WI38 (cell line): ENCODE measurements around the gene RTN4RL1.

ENCODE experiments used
- H3K4me3 ChIP-seq: 2 replicates; pipeline ENCODE4 v1.5.1; 2011; ENCODE audit warnings: low read depth, mild to moderate bottlenecking, control low read depth, low read length
- CTCF ChIP-seq: IDR thresholded peaks from 2 replicates; pipeline ENCODE4 v1.5.1; 2012; ENCODE audit warnings: low read depth, mild to moderate bottlenecking, control low read depth, low read length

RTN4RL1 gene

GRCh38 chr17:2068031-2068518, 42.9 kb upstream of the RTN4RL1 start:
- peak; percentile 20; the same call in 1 of the 2 replicates for TF ChIP-seq CTCF
- H3K4me3 ChIP-seq = no peak overlapping the region

DNA sequence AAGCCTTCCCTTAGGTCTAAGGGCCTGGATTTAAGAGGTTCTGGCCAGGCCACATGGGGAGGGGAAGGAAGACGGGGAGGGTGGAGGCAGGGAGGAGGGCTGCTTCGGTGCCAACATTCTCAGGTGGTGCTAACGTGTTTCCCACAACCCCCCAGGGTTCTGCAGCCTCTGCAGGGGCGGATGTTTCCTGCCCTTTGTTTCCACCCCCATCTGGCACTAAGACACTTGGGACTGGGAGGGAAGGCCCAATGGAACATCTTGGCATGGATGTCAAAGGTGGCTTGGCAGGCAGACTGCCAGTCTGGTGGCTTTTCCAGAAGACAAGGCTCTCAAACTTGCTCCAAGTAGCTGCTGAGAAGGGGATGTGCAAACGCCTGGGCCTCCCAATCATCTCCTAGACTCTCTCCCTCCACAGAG, 42.5 kb upstream of the RTN4RL1 start:
- TF ChIP-seq CTCF = no peak
- H3K4me3 ChIP-seq = no peak overlapping the region

- TF ChIP-seq CTCF = no peak
- H3K4me3 ChIP-seq = no peak overlapping the region
Observed at GRCh38 chr17:2067048-2067561, 42.0 kb upstream of the RTN4RL1 start.

DNA sequence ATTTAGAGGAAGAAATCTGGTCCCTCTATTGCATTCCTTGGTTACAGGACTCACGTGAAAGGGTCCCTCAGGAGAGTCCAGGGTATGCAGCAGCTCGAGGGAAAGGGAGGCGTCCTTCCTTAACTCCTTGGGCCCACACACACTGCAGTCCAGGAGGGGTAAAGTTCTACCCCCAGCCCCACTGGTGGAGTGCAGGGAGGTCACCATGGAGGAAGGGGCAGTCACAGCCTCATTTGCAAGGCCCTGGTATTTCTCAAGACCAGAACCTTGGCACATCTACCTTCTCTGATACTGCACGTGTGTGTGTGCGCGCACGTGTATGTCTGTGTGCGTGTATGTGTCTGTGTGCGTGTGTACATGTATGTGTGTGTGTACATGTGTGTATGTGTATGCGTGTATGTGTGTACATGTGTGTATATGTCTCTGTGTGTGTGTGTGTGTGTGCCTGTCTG, 40.8 kb upstream of the RTN4RL1 start:
- TF ChIP-seq CTCF = no peak
- H3K4me3 ChIP-seq = no peak overlapping the region

DNA sequence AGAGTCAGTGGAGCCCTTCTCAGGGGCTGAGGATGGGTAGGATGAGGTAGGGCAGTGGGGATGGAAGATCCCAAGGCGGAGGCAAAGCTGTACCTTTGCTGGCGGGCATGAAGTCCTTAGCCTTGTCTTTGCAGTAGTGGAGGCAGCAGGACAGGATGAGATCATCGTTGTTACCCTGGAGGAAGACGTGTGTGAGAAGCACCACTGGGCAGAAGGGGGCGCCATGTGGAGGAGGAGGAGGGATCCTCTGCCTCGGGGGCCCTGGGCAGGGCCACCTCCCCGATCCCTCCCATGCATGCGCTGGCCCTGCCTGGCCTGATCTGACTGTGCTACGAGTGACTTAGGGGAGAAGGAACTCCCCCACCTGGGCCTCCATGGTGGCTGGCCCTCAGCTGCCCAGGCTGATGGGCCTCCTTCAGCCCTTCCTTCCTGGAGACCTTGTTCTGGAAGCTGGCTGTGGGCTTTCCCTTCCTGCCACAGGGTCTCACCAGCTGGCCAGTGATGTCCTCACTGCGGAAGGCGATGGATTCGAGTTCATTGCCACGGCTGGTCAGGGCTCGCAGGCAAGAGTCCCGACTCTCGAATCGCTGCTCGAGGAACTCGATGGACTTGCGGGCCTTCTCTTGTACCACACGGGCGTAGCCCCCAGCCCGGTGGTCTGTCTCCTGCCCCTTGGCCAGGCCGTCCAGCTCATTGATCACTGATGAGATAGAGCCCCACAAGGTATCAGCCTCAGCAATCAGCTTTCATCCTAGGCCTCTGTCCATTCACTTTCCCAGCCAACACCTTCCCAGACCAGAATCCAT, 40.0 kb upstream of the RTN4RL1 start:
- no peak; the same call in 1 of the 2 replicates for TF ChIP-seq CTCF
- no peak overlapping the region for H3K4me3 ChIP-seq

DNA sequence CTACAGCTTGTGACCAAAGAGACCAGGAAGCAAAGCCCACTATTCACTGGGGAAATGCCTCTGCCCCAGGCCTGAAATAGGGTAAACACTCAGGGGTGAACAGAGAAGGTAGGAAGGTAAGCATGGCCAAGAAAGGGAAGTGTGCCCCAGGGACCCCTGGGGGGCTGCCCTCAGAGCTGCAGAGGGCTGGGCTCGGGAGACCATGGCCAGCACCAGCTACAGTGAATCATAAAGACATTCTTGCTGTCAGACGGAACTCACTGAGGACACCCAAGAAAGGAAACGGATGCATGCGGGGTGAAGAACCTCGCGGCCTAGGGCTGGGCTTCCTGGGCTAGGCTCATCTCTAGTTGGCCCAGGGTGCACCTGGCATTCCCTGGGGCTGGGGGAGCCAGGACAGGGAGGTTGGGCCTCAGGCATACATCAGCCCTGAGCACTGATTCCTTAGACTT, 39.4 kb upstream of the RTN4RL1 start:
- no peak for TF ChIP-seq CTCF
- no peak overlapping the region for H3K4me3 ChIP-seq

DNA sequence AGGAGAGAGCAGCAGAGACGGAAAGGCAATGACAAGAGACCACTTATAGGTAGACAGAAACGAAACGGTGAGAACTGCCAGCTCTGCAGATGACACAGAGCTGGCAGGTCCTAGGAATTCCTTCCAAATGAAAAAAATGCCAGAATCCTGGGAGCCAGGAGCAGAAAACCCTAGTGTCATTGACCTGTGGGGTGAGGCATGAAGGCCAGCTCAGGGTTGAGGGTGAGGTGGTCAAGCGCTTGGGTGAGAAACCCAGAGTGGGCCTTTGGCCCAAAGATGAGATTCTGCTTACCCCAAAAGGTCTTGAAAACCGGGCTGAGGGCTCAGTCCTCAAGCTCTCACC, 39.0 kb upstream of the RTN4RL1 start:
- no peak overlapping the region for H3K4me3 ChIP-seq

More for the DNA sequence above, 39.0 kb upstream of the RTN4RL1 start:
- TF ChIP-seq CTCF = no peak
